NCI-H524 treated with DMSO at 0.1 percent for 48 hours (cell line): ENCODE results near the gene NDUFA9.

Source experiments
- DNase-seq: peaks from one replicate; lab custom pipeline; 2025; lab: John Stamatoyannopoulos, UW

The NDUFA9 gene

GRCh38 chr12:4648501-4649357 lies at the start of gene NDUFA9, which contains the start of gene AKAP3:
Gene NDUFA9, plus strand, starts transcription at chr12:4649114. Its CDS starts 13 bp downstream, at chr12:4649127.
Gene AKAP3, minus strand, starts transcription at chr12:4649051. Its CDS starts 10,855 bp downstream, at chr12:4638196.
- DNase-seq, result peak; percentile 56

- no peak for DNase-seq
Measured at GRCh38 chr12:4603421-4603820, 45.5 kb upstream of the NDUFA9 start.

- DNase-seq, result no peak
Measured at GRCh38 chr12:4603946-4604345, 45.0 kb upstream of the NDUFA9 start.

DNA sequence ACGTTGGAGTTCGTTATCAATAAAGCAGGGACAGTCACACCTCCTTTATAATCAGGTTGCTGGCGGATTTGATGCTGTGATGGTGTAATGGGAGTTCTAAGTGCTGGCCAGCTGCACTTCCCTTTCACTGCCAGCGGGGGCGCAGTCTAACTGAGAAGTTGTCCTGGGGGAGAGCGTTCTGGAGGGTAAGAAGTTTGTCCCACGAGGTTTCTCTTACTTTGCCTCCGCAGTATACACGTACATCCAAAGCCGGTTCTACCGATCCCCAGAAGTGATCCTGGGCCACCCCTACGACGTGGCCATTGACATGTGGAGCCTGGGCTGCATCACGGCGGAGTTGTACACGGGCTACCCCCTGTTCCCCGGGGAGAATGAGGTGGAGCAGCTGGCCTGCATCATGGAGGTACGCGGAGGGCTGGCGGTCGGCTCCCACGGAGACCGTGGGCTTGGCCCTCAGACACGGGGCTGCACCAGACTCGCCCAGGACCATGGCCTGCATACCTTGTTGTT lies 44.2 kb upstream of the NDUFA9 start:
- DNase-seq, result peak; percentile 13

DNA sequence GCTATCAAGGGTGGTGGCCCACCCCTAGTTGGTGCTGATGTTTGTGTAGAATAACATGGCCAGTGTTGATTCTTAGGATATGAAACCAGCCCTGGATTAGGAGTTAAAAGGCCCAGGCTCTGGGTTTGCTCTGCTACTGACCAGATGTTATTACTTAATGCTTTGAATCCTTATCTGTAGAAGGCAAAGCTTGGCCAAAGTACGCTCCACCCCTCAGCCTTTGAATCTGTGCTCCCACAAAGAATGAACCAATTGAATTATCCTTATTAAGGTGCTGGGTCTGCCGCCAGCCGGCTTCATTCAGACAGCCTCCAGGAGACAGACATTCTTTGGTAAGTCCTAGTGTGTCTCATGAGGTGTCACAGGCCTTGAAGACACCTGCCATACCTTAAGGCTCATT lies 41.9 kb upstream of the NDUFA9 start:
- DNase-seq, result no peak

DNA sequence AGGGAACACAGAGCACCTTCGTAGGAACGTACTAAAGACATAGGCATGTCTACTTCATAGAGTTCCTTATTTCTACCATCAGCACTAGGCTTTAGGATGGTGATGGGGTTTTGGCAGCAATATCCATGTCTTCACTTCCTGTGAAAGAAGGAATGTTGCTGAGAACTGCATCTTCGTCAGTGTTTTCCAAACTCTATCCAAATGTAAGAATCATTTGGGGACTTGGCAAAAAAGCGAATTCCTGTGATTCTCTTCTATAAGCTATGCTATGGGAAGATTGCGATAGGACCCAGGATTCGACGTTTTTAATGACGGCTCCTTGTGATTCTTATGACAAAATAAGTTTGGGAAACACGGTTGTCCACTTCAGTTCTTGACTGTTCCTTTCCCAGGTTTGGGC lies 39.8 kb upstream of the NDUFA9 start:
- DNase-seq, result no peak

GRCh38 chr12:4610481-4610880 lies 38.4 kb upstream of the NDUFA9 start:
- DNase-seq, result no peak

GRCh38 chr12:4615667-4616066 lies 33.2 kb upstream of the NDUFA9 start:
- DNase-seq, result no peak

DNA sequence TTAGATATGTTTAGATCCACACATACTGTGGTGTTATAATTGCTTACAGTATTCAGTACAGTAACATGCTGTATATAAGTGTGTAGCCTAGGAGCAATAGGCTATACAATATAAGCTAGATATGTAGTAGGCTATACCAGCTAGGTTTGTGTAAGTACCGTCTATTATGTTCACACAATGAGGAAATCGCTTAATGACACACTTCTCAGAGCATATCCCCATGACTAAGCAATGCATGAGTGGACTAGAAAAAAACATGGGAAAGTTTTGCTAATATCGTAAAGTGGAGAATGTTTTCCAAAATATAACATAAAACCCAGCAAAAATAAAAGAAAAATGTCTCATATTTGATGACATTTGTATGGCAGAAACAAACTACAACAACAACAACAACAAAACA lies 27.4 kb upstream of the NDUFA9 start:
- no peak for DNase-seq

- DNase-seq, result no peak
Measured at GRCh38 chr12:4626543-4626942, 22.4 kb upstream of the NDUFA9 start.

DNA sequence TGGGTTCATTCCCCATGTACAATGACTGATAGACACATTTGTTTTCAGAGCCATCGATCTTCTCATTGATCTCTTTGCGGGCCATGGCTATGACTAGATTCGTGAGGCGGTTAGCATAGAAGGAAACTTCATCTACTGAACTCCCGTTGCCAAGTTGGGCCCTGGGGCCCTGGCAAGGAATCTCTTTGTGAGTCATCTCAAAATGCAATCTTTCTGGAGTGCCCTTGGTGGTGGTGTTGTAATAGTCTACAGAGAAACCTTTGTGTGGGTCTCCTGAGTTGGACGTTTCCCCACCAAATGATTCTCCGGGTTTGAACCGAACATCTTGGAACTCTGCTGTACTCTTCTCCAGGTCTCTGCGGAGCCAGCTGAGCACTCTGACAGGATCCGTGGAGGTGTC lies 20.5 kb upstream of the NDUFA9 start:
- DNase-seq, result no peak

DNA sequence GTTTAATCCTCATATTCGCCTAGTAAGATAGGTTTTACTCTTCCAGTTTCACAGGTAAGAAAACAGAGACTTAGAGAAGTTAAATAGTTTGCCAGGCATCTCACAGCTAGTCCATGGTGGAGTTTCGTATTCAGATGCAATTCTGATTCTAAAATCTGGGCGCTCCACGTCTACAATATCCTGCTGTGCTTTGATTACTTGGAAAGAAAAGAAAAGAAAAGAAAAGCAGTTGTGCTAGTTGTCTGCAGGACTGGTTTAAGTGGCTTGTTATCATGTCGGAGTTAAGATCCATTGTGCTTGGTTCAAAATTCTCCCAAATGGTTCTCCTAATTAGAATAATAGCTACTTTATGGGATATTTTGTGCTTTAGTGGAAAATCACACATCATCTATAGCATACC lies 18.7 kb upstream of the NDUFA9 start:
- no peak for DNase-seq

DNA sequence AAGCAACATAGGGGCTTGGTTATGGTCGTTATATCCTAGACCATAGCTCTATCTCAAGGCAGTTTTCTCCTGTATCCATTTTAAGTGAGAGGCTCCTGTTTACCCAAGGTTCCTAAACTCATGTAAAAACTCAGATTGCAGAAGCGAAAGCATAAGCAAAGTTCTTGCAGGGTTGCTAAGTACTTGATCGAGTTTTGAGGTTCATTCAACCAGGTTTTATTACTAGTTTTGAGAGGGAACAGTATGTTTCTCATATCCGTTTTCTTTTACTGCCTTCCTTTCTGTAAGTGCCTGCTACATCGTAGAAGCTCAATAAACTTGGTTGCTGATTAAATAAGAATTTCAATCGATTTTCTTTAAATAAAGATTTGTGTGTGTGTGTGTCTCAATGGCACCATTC lies 5.2 kb upstream of the NDUFA9 start:
- no peak for DNase-seq

DNA sequence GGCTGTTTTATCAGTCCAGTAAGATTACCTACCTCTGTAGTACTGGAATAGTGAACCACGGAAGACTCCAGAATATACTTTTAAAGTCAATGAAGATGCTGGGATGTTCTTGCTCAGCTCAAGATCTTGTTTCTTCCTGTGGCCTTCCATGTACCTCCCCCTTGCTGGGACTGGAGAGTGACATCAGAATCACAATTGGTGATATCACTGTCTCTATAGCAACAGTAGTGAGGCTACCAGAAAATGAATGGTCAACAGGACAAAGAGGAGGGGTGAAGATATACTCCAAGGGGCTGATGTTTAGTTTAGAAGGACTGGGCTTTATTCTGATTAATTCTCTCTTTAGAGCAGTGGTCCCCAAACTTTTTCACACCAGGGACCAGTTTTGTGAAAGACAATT lies 3.9 kb upstream of the NDUFA9 start:
- DNase-seq, result no peak

DNA sequence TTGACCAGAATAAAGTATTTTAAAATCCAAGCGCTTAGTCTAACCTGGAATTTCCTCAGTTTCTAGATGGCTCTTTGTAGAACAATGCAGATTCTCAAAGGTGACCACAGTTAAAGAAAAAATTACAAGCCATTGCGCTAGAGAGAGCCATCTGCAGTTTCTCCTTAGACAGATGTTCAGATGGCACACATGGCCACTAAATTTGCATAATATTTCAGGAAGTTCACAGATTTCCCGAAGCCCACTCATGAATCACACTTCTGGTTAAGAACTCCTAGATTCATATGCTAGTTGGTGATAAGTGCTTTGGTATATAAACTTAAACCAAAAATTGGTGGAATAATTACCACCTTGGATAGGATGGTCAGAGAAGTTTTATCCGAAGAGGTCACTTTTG lies 812 bp upstream of the NDUFA9 start:
- no peak for DNase-seq

GRCh38 chr12:4649358-4649661 lies 396 bp downstream of the NDUFA9 start:
- no peak for DNase-seq

DNA sequence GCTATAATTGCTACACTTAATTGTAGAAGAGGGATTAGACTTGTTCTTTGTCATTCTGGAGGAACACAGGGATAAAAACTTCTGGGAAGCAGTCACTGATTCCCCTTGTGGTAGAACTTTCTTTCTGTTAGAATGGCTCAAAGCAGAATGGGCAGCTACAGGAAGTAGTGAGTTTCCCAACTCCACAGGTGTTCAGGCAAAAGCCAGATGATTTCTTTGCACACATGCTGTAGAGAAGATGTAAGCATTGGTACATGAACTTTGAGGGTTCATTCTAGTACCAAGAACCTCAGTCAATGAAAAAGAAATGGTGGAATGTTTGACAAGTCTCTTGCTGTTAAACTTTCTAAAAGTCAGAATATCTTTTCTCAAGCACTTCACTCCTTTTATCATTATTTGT lies 4.3 kb downstream of the NDUFA9 start:
- DNase-seq, result no peak

DNA sequence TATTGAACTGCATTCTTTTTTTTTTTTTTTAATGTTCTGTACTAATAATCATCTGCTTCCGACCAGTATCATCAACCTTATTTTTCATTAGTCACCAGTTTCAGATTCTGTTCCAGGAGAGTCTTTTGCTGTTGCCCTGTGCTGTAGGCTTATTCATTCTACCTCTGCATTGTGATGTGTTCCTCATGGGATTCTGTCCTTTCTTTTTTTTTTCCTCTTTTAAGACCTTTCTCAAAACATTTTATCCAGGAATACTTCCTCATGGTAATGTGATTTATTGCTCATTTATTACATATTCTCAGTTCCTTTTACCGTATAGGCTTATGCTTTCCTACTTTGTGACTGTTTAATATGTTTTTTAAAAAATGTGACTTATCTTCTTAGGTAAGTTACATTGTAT lies 4.8 kb downstream of the NDUFA9 start:
- no peak for DNase-seq

GRCh38 chr12:4663971-4664505 lies 15.1 kb downstream of the NDUFA9 start:
- DNase-seq, result no peak

GRCh38 chr12:4665236-4665635 lies 16.3 kb downstream of the NDUFA9 start:
- no peak for DNase-seq

GRCh38 chr12:4679711-4680110 lies 30.8 kb downstream of the NDUFA9 start:
- DNase-seq, result no peak

DNA sequence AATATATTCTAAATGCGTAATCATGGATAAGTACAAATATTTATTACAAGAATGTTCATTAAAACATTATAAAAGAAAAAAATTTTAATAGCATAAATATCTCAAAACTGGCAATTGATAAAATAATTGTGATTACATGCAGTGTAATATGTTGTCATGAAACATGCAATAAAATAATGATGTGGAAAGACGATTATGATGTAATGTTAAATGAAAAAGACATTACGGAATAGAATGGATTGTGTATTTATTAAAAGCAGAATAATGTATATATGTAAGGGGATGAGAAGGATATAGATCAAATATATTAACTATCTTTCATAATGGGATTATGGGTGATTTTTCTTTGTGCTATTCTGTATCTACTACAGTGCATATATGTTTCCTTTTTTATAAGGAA lies 32.8 kb downstream of the NDUFA9 start:
- no peak for DNase-seq

GRCh38 chr12:4685317-4685716 lies 36.4 kb downstream of the NDUFA9 start:
- no peak for DNase-seq

DNA sequence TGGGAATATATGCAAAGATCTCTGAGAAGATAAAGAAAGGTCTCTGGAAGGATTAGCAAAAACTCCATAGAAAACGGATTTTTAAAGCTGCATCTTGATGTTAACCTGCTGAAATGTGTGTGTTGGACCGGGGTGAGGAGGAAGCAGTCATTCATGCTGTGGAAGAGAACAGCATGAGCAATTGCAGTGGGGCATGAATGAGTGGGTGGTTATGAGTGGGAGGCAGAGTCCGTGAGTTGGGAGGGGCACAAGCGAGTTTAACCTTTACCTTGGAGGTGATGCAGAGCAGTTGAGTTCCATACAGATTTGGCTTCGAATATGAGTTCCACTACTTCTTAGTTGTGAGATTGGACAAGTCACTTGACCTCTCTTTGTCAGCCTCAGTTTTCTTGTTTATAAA lies 41.8 kb downstream of the NDUFA9 start:
- no peak for DNase-seq
